SK-N-SH (cell line): ENCODE results near the gene PHF21A. TPM values are rescaled to one million over a fixed set of nuclear protein-coding genes. Genes with fewer than 3 reads are reported as not detected.

Source experiments
- CTCF ChIA-PET: fragments of 300-600, 350-600 bp; formaldehyde crosslinking; extraction: SDS; loops from one replicate; lab custom pipeline; 2021; lab: Yijun Ruan, JAX
- POLR2A ChIA-PET: fragments of 350-600 bp; sonication (Branson Sonifier 250); formaldehyde crosslinking; extraction: SDS; loops from one replicate; lab custom pipeline; 2020; ENCODE audit warnings: antibody characterized with exemption, inconsistent platforms; lab: Yijun Ruan, JAX
- DNase-seq: peaks from one replicate; pipeline ENCODE4 v3.0.0; 2012
- H2AFZ ChIP-seq: fragments of 200-600 bp; sonication (generic); 2 replicates; pipeline ENCODE4 v1.8.1; 2016; ENCODE audit warnings: antibody characterized with exemption, mild to moderate bottlenecking, low read depth
- H3F3A ChIP-seq: fragments of 200-600 bp; sonication (generic); replicated peaks from 2 replicates; pipeline ENCODE3; 2016; ENCODE audit warnings: antibody characterized with exemption, mild to moderate bottlenecking; ENCODE audit not compliant: insufficient read depth
- H3K27ac ChIP-seq, 2 experiments: fragments of 200-500 bp in 1 of 2; fragments of 200-600 bp in 1 of 2; sonication (Bioruptor generic) in 1 of 2; sonication (generic), shearing (Covaris generic) in 1 of 2; 2 replicates each; pipeline versions ENCODE4 v1.5.1 to v1.6.1; 2014 to 2016; ENCODE audit warnings: low read depth in 2 of 2, inconsistent platforms in 1 of 2, low read length in 1 of 2, mild to moderate bottlenecking in 1 of 2, mixed read lengths in 1 of 2
- H3K27me3 ChIP-seq: fragments of 200-600 bp; sonication (generic), shearing (Covaris generic); 2 replicates; pipeline ENCODE4 v1.6.1; 2016; ENCODE audit warnings: mixed run types; ENCODE audit not compliant: insufficient read depth
- H3K36me3 ChIP-seq, 2 experiments: fragments of 200-500 bp in 1 of 2; fragments of 200-600 bp in 1 of 2; sonication (Bioruptor generic) in 1 of 2; sonication (generic) in 1 of 2; replicated peaks in 1 of 2; 2 replicates each; pipeline versions ENCODE3 to v1.5.1; 2014 to 2016; ENCODE audit warnings: low read length in 1 of 2, mild to moderate bottlenecking in 1 of 2; ENCODE audit not compliant: insufficient read depth in 2 of 2, control insufficient read depth in 1 of 2
- H3K4me1 ChIP-seq, 2 experiments: fragments of 200-500 bp in 1 of 2; fragments of 200-600 bp in 1 of 2; sonication (Bioruptor generic) in 1 of 2; sonication (generic), shearing (Covaris generic) in 1 of 2; 2 replicates each; pipeline versions ENCODE4 v1.5.1 to v1.6.1; 2014 to 2016; ENCODE audit warnings: low read depth in 1 of 2, low read length in 1 of 2, mixed run types in 1 of 2; ENCODE audit not compliant: insufficient read depth in 2 of 2, control insufficient read depth in 1 of 2
- H3K4me2 ChIP-seq: fragments of 200-600 bp; sonication (generic), shearing (Covaris generic); 2 replicates; pipeline ENCODE4 v1.6.1; 2017; ENCODE audit warnings: mixed run types
- H3K4me3 ChIP-seq, 2 experiments: fragments of 200-500 bp in 1 of 2; fragments of 200-600 bp in 1 of 2; sonication (Bioruptor generic) in 1 of 2; sonication (generic), shearing (Covaris generic) in 1 of 2; 2 replicates each; pipeline versions ENCODE4 v1.5.1 to v1.8.1; 2014 to 2016; ENCODE audit warnings: low read depth in 2 of 2, inconsistent platforms in 1 of 2, low read length in 1 of 2, mild to moderate bottlenecking in 1 of 2, mixed read lengths in 1 of 2, moderate library complexity in 1 of 2
- H3K79me2 ChIP-seq: fragments of 200-600 bp; sonication (generic); 2 replicates; pipeline ENCODE4 v1.8.1; 2017; ENCODE audit warnings: mild to moderate bottlenecking; ENCODE audit not compliant: insufficient read depth
- H3K9ac ChIP-seq: fragments of 200-600 bp; sonication (generic); 2 replicates; pipeline ENCODE4 v1.6.1; 2017; ENCODE audit warnings: mixed run types
- H3K9me2 ChIP-seq: fragments of 200-600 bp; sonication (generic); 2 replicates; pipeline ENCODE4 v1.6.1; 2017; ENCODE audit warnings: mixed run types
- H3K9me3 ChIP-seq: fragments of 200-600 bp; sonication (generic); 2 replicates; pipeline ENCODE4 v1.6.1; 2017; ENCODE audit warnings: mixed run types, mild to moderate bottlenecking, moderate library complexity
- H4K20me1 ChIP-seq: fragments of 200-600 bp; sonication (generic); 2 replicates; pipeline ENCODE4 v1.6.1; 2017; ENCODE audit warnings: mild to moderate bottlenecking, mixed run types; ENCODE audit not compliant: insufficient read depth
- CTCF ChIP-seq: fragments of 200-600 bp; sonication (generic); IDR thresholded peaks from 2 replicates; pipeline ENCODE4 v1.6.1; 2017; ENCODE audit warnings: antibody characterized with exemption, mild to moderate bottlenecking, moderate library complexity
- ELF1 ChIP-seq: IDR thresholded peaks from 2 replicates; pipeline ENCODE4 v1.4.0; 2012
- EP300 ChIP-seq, 2 experiments: IDR thresholded peaks; 2 replicates each; pipeline versions ENCODE4 v1.4.0 to v1.6.1; 2012; ENCODE audit warnings: borderline replicate concordance in 1 of 2, low read depth in 1 of 2, low read length in 1 of 2
- EZH2phosphoT487 ChIP-seq: fragments of 200-600 bp; sonication (generic); IDR thresholded peaks from 2 replicates; pipeline ENCODE4 v1.6.1; 2017; ENCODE audit warnings: low read depth, mixed run types, mild to moderate bottlenecking, antibody characterized with exemption, moderate library complexity, borderline replicate concordance
- FOXM1 ChIP-seq: IDR thresholded peaks from 2 replicates; pipeline ENCODE4 v1.4.0; 2012; ENCODE audit warnings: low read depth, mild to moderate bottlenecking
- GABPA ChIP-seq: IDR thresholded peaks from 2 replicates; pipeline ENCODE4 v1.4.0; 2012; ENCODE audit warnings: low read depth, mild to moderate bottlenecking
- GATA2 ChIP-seq: sonication (generic); formaldehyde crosslinking; IDR thresholded peaks from 2 replicates; pipeline ENCODE4 v1.5.0; 2020; ENCODE audit warnings: mild to moderate bottlenecking, missing genetic modification reagents
- JUND ChIP-seq: IDR thresholded peaks from 2 replicates; pipeline ENCODE4 v1.4.0; 2012
- MAX ChIP-seq: IDR thresholded peaks from 2 replicates; pipeline ENCODE4 v1.4.0; 2012; ENCODE audit warnings: low read depth
- MEF2A ChIP-seq: IDR thresholded peaks from 2 replicates; pipeline ENCODE4 v1.4.0; 2012; ENCODE audit warnings: low read depth, borderline replicate concordance
- MXI1 ChIP-seq: IDR thresholded peaks from 2 replicates; pipeline ENCODE4 v1.6.1; 2012; ENCODE audit warnings: mild to moderate bottlenecking, low read depth, low read length, improper control_type of control experiment
- NFIC ChIP-seq: IDR thresholded peaks from 2 replicates; pipeline ENCODE4 v1.4.0; 2012; ENCODE audit warnings: borderline replicate concordance
- NRF1 ChIP-seq: IDR thresholded peaks from 2 replicates; pipeline ENCODE4 v1.6.1; 2012; ENCODE audit warnings: low read depth, mild to moderate bottlenecking, low read length
- PBX3 ChIP-seq: IDR thresholded peaks from 2 replicates; pipeline ENCODE4; 2012
- RAD21 ChIP-seq: IDR thresholded peaks from 2 replicates; pipeline ENCODE4 v1.6.1; 2012; ENCODE audit warnings: mild to moderate bottlenecking, low read length
- RFX5 ChIP-seq: IDR thresholded peaks from 2 replicates; pipeline ENCODE4 v1.6.1; 2012; ENCODE audit warnings: mild to moderate bottlenecking, improper control_type of control experiment, low read length
- RXRA ChIP-seq: IDR thresholded peaks from 2 replicates; pipeline ENCODE4 v1.4.0; 2012; ENCODE audit warnings: low read depth, mild to moderate bottlenecking, borderline replicate concordance
- SMC3 ChIP-seq: IDR thresholded peaks from 2 replicates; pipeline ENCODE4 v1.6.1; 2012; ENCODE audit warnings: low read depth, low read length, improper control_type of control experiment
- TAF1 ChIP-seq: IDR thresholded peaks from 2 replicates; pipeline ENCODE4 v1.6.1; 2012; ENCODE audit warnings: low read depth, mild to moderate bottlenecking, low read length, moderate library complexity, borderline replicate concordance
- TCF12 ChIP-seq: IDR thresholded peaks from 2 replicates; pipeline ENCODE4 v1.4.0; 2012
- USF1 ChIP-seq: IDR thresholded peaks from 2 replicates; pipeline ENCODE4 v1.4.0; 2012; ENCODE audit warnings: low read depth, borderline replicate concordance
- USF2 ChIP-seq: fragments of 150-350 bp; IDR thresholded peaks from 2 replicates; pipeline ENCODE4 v1.6.1; 2017; ENCODE audit warnings: antibody characterized with exemption, low read length, low read depth, borderline replicate concordance
- YY1 ChIP-seq: IDR thresholded peaks from 2 replicates; pipeline ENCODE4 v1.4.0; 2012; ENCODE audit warnings: low read depth, mild to moderate bottlenecking
- ZBTB33 ChIP-seq: IDR thresholded peaks from 2 replicates; pipeline ENCODE4 v1.4.0; 2012; ENCODE audit warnings: low read depth, borderline replicate concordance
- WGBS: methylation state at CpG from one replicate; pipeline ENCODE4 v1.1.6; 2017; ENCODE audit warnings: low lambda C conversion rate; 5-methylcytosine and 5-hydroxymethylcytosine counted together
- polyA plus RNA-seq, 3 experiments: library from polyadenylated mRNA; depleted of rRNA; stranded (reverse); fragments of >200 nt; gene quantifications; 2 replicates each; pipeline ENCODE4 v1.2.3, GENCODE V29; 2012

Gene PHF21A
- polyA plus RNA-seq (2012; rRNA removed), result 18.8 and 20.9 TPM in 2 replicates
- 14.3 and 16.7 TPM in 2 replicates for polyA plus RNA-seq (2012; cell fraction: cytosol; rRNA removed)
- 59.1 and 60.8 TPM in 2 replicates for polyA plus RNA-seq (2012; cell fraction: nucleus; rRNA removed)

- DNase-seq, result peak; percentile 92
- Histone ChIP-seq H3K4me1 (peaks cover 16 to 28% of the 10 kb centered on the region in 2 experiments; a peak in 3 of 4 replicates), H3K4me2 (peak within 1 kb of the TSS; percentile 88), H4K20me1 (peaks cover 24% of the 10 kb centered on the region; the same call in 1 of the 2 replicates), H3K9me2 (no peaks in the 10 kb centered on the region), H3K9me3 (no peaks in the 10 kb centered on the region), H3K27ac (peak within 1 kb of the TSS; percentile 90 to 98), H2AFZ (peak within 1 kb of the TSS; percentile 94), H3K27me3 (no peaks in the 10 kb centered on the region), H3K4me3 (peak within 1 kb of the TSS; percentile 70 to 84), H3F3A (peaks cover 19% of the 10 kb centered on the region), H3K79me2 (peaks cover 33% of the 10 kb centered on the region), H3K36me3 (no peaks in the 10 kb centered on the region), H3K9ac (peak within 1 kb of the TSS; percentile 90)
- ChIA-PET POLR2A (interaction anchor here (0.6 to 1.1 kb wide), 5 partner anchors 16 to 262 kb away, joined by 3 to 6 read pairs (median 5); no protein-coding TSS in a partner anchor), CTCF (interaction anchor here (0.9 to 1.4 kb wide), 2 partner anchors 117 to 224 kb away, joined by 3 to 4 read pairs; no protein-coding TSS in a partner anchor)
- whole genome bisulfite sequencing, result 0% methylated on average over 13 of the region's 52 CpGs
- TF ChIP-seq FOXM1, result no peak
- no peak for TF ChIP-seq RFX5
- 0 out of 2 replicates have a peak, but pooled peaks have one; percentile 16 for TF ChIP-seq MAX
- TF ChIP-seq GABPA, result no peak
- TF ChIP-seq MEF2A, result no peak
- TF ChIP-seq GATA2, result no peak
- 0 out of 2 replicates have a peak, but pooled peaks have one; percentile 66 for TF ChIP-seq TAF1
- no peak for TF ChIP-seq CTCF
- no peak for TF ChIP-seq ZBTB33
- TF ChIP-seq USF1, result no peak
- peak; percentile 70 for TF ChIP-seq PBX3
- no peak for TF ChIP-seq NFIC
- no peak for TF ChIP-seq SMC3
- no peak; the same call in 1 of the 2 replicates for TF ChIP-seq YY1
- no peak for TF ChIP-seq NRF1
- TF ChIP-seq RAD21, result no peak
- TF ChIP-seq EZH2phosphoT487, result no peak
- TF ChIP-seq EP300 (IDR thresholded peaks at IDR 0.05; ENCODE audit: borderline replicate concordance in 1 of 2, low read depth in 1 of 2, low read length in 1 of 2), result peak in 1 of 2 experiments; percentile 19; a peak in 1 of 4 replicates
- TF ChIP-seq TCF12, result no peak
- TF ChIP-seq USF2, result no peak
- no peak; the same call in 1 of the 2 replicates for TF ChIP-seq MXI1
- TF ChIP-seq ELF1, result no peak
- no peak for TF ChIP-seq RXRA
- TF ChIP-seq JUND, result no peak
These were observed at the start of gene PHF21A for GRCh38 chr11:46121301-46121723. Gene PHF21A, minus strand, starts transcription at chr11:46121454. Its CDS starts 37,235 bp downstream, at chr11:46084219.
